Kidney (tissue), 14 donors: Measurements from ENCODE around the gene RABGAP1. TPM values are rescaled to one million over a fixed set of nuclear protein-coding genes. Genes with fewer than 3 reads are reported as not detected.

Source experiments
- DNase-seq, 5 donors: peaks; one replicate each; pipeline ENCODE4 v3.0.0-alpha.2; 2013 to 2020
- FAIRE-seq: peaks from 2 replicates; lab custom pipeline; 2012; peaks lifted over from hg19 to GRCh38; lab: Jason Lieb, UNC
- H3K27ac ChIP-seq, 2 donors: one replicate each; pipeline ENCODE4 v1.7.0; 2013; ENCODE audit warnings: low read depth in 2 of 2, low read length in 2 of 2, inconsistent platforms in 1 of 2
- H3K27me3 ChIP-seq: one replicate; pipeline ENCODE4 v1.7.1; 2013; ENCODE audit warnings: low read length, inconsistent platforms; ENCODE audit not compliant: control insufficient read depth, insufficient read depth
- H3K36me3 ChIP-seq, 3 donors: one replicate each; pipeline versions ENCODE4 v1.7.0 to v1.7.1; 2013; ENCODE audit warnings: low read length in 3 of 3, control low read depth in 1 of 3, inconsistent platforms in 1 of 3; ENCODE audit not compliant: insufficient read depth in 3 of 3, control insufficient read depth in 2 of 3
- H3K4me1 ChIP-seq, 3 donors: one replicate each; pipeline versions ENCODE4 v1.7.0 to v1.7.1; 2013; ENCODE audit warnings: low read length in 3 of 3, inconsistent platforms in 1 of 3, low read depth in 1 of 3; ENCODE audit not compliant: control insufficient read depth in 2 of 3, insufficient read depth in 2 of 3
- H3K4me3 ChIP-seq, 3 donors: one replicate each; pipeline versions ENCODE4 v1.7.0 to v1.8.1; 2013; ENCODE audit warnings: low read length in 3 of 3, control low read depth in 1 of 3, inconsistent platforms in 1 of 3
- H3K9ac ChIP-seq, 3 donors: one replicate each; pipeline versions ENCODE4 v1.7.0 to v1.7.1; 2013; ENCODE audit warnings: low read length in 3 of 3, control low read depth in 1 of 3, inconsistent platforms in 1 of 3
- H3K9me3 ChIP-seq, 3 donors: one replicate each; pipeline versions ENCODE4 v1.7.0 to v1.7.1; 2013; ENCODE audit warnings: low read length in 3 of 3, control low read depth in 1 of 3, inconsistent platforms in 1 of 3; ENCODE audit not compliant: control insufficient read depth in 2 of 3, insufficient read depth in 1 of 3
- CTCF ChIP-seq: IDR thresholded peaks from 3 replicates; pipeline ENCODE4 v1.5.1; 2012; ENCODE audit warnings: mild to moderate bottlenecking, moderate library complexity, borderline replicate concordance; ENCODE audit not compliant: insufficient read depth; ENCODE audit errors: extremely low read depth
- intact Hi-C: fragments of 100-400 bp; cut with DNase I; formaldehyde crosslinking; loops from one replicate; pipeline ENCODE4 v1.11.1; 2022
- polyA plus RNA-seq: library from polyadenylated mRNA; stranded (reverse); fragments of 350-450 nt; fragmentation: Illumina TruSeq; extraction: RNeasy Lipid Tissue Mini Kit (QIAGEN cat#74804); gene quantifications from one replicate; pipeline ENCODE4 v1.2.3, GENCODE V29; 2014; ENCODE audit warnings: low read depth, low replicate concordance; ENCODE audit not compliant: insufficient read depth
- total RNA-seq: library from RNA; stranded (reverse); fragmentation: NEBNext Ultra II Directional; extraction: Animal tissue kit (Norgen Biotek cat#: 25700); gene quantifications from one replicate; pipeline ENCODE4 v1.2.1, GENCODE V29; 2021
- donor health status: control.
- donor health status: control.
- donor health status: control.
- donor health status: control.
- donor health status: control.
- donor health status: DM: yes; HTN: yes; CAD: no.
- donor health status: Normal renal cell carcinoma (clear cell type).

RABGAP1 gene
- total and polyA plus RNA-seq, 2 donors from 2014 or later = 13.7 to 61.1 TPM

- FAIRE-seq = no peak
- Histone ChIP-seq H3K36me3 (no peaks in the 10 kb centered on the region), H3K4me1 (no peaks in the 10 kb centered on the region), H3K27me3 (no peaks in the 10 kb centered on the region), H3K9me3 (peaks cover 0 to 2% (median 0%) of the 10 kb centered on the region in 3 donors), H3K27ac (no peak overlapping the region), H3K4me3 (no peak overlapping the region), H3K9ac (no peak overlapping the region)
- intact Hi-C loops = no loop called here
- no peak for DNase-seq
- TF ChIP-seq CTCF = no peak
Observed at GRCh38 chr9:123150708-123151503, 210.1 kb downstream of the RABGAP1 start.

Other genes with a start within 250 kb of the RABGAP1 start
- not detected for gene OR1L4, start 217.0 kb upstream of the RABGAP1 start, total RNA-seq
- not detected for gene OR1L4, start 217.0 kb upstream of the RABGAP1 start, polyA plus RNA-seq
- not detected for gene OR1L6, start 198.7 kb upstream of the RABGAP1 start, total RNA-seq
- not detected for gene OR1L6, start 198.7 kb upstream of the RABGAP1 start, polyA plus RNA-seq
- not detected for gene OR5C1, start 152.1 kb upstream of the RABGAP1 start, total RNA-seq
- gene OR5C1, start 152.1 kb upstream of the RABGAP1 start, polyA plus RNA-seq = not detected
- gene OR1K1, start 140.9 kb upstream of the RABGAP1 start, total RNA-seq = not detected
- not detected for gene OR1K1, start 140.9 kb upstream of the RABGAP1 start, polyA plus RNA-seq
- 15.0 TPM for gene PDCL, start 112.4 kb upstream of the RABGAP1 start, total RNA-seq
- gene PDCL, start 112.4 kb upstream of the RABGAP1 start, polyA plus RNA-seq = 8.3 TPM
- gene RC3H2, start 35.7 kb upstream of the RABGAP1 start, total RNA-seq = 49.9 TPM
- 9.8 TPM for gene RC3H2, start 35.7 kb upstream of the RABGAP1 start, polyA plus RNA-seq
- gene ZBTB6, start 27.7 kb upstream of the RABGAP1 start, total RNA-seq = 9.8 TPM
- 2.0 TPM for gene ZBTB6, start 27.7 kb upstream of the RABGAP1 start, polyA plus RNA-seq
- gene ZBTB26, start 9.5 kb upstream of the RABGAP1 start, total RNA-seq = 8.2 TPM
- gene ZBTB26, start 9.5 kb upstream of the RABGAP1 start, polyA plus RNA-seq = 3.4 TPM
- gene GPR21, start 92.6 kb downstream of the RABGAP1 start, total RNA-seq = 4.1 TPM
- 0.34 TPM for gene GPR21, start 92.6 kb downstream of the RABGAP1 start, polyA plus RNA-seq